ENCODE data around the gene ATG10. TPM values are rescaled to one million over a fixed set of nuclear protein-coding genes. Genes with fewer than 3 reads are reported as not detected.
"Not testable (repeated sequence)": the region's sequence is repeated elsewhere in the genome, so short reads cannot be mapped to it uniquely, and the experiment has no call there.

Gene ATG10
- 6.1 and 7.1 TPM in 2 replicates for total RNA-seq

- Mint-ChIP-seq H3K27me3 (ENCODE audit: insufficient read depth) (no peaks in the 10 kb centered on the region), H3K4me3 (peak within 1 kb of the TSS; percentile 92), H3K9me3 (no peaks in the 10 kb centered on the region), H3K27ac (peak within 1 kb of the TSS; percentile 99), H3K36me3 (ENCODE audit: low read depth) (peaks cover 4% of the 10 kb centered on the region), H3K4me1 (ENCODE audit: low read depth) (peaks cover 33% of the 10 kb centered on the region)
- intact Hi-C loops (cut with micrococcal nuclease), result loop anchor here (1.0 to 10.0 kb wide), 14 partner anchors 121 to 1981 kb away; partner anchors contain the start of genes DHFR, MSH3, MTX3 and RPS23
- DNase-seq (ENCODE audit: low spot score), result peak; percentile 86
Measured at GRCh38 chr5:81971712-81972491, at the start of gene ATG10. Gene ATG10 (plus strand): TSS chr5:81972023. CDS start chr5:81987571, 15,548 bp downstream.

- H3K9me3 Mint-ChIP-seq, result no peaks in the 10 kb centered on the region
- H3K27ac Mint-ChIP-seq, result no peak overlapping the region
- H3K36me3 Mint-ChIP-seq (ENCODE audit: low read depth), result no peaks in the 10 kb centered on the region
- intact Hi-C loops (cut with micrococcal nuclease), result no loop called here
- no peak for DNase-seq (ENCODE audit: low spot score)
- H3K27me3 Mint-ChIP-seq (ENCODE audit: insufficient read depth), result no peaks in the 10 kb centered on the region
- no peak overlapping the region for H3K4me3 Mint-ChIP-seq
- no peaks in the 10 kb centered on the region for H3K4me1 Mint-ChIP-seq (ENCODE audit: low read depth)
Measured at GRCh38 chr5:81922854-81923279, 49.0 kb upstream of the ATG10 start.

- DNase-seq (ENCODE audit: low spot score), result no peak
- no peaks in the 10 kb centered on the region for H3K9me3 Mint-ChIP-seq
- intact Hi-C loops (cut with micrococcal nuclease), result no loop called here
- no peak overlapping the region for H3K4me3 Mint-ChIP-seq
- H3K4me1 Mint-ChIP-seq (ENCODE audit: low read depth), result no peaks in the 10 kb centered on the region
- H3K27ac Mint-ChIP-seq, result no peak overlapping the region
- H3K36me3 Mint-ChIP-seq (ENCODE audit: low read depth), result no peaks in the 10 kb centered on the region
- H3K27me3 Mint-ChIP-seq (ENCODE audit: insufficient read depth), result no peaks in the 10 kb centered on the region
Measured at GRCh38 chr5:81924442-81924841, 47.4 kb upstream of the ATG10 start.

GRCh38 chr5:81925009-81925408, 46.8 kb upstream of the ATG10 start:
- Mint-ChIP-seq H3K9me3 (no peaks in the 10 kb centered on the region), H3K4me3 (no peak overlapping the region), H3K27ac (no peak overlapping the region), H3K4me1 (ENCODE audit: low read depth) (no peaks in the 10 kb centered on the region), H3K27me3 (ENCODE audit: insufficient read depth) (peaks cover 2% of the 10 kb centered on the region), H3K36me3 (ENCODE audit: low read depth) (no peaks in the 10 kb centered on the region)
- intact Hi-C loops (cut with micrococcal nuclease), result no loop called here
- no peak for DNase-seq (ENCODE audit: low spot score)

- Mint-ChIP-seq H3K4me1 (ENCODE audit: low read depth) (no peaks in the 10 kb centered on the region), H3K27ac (no peak overlapping the region), H3K36me3 (ENCODE audit: low read depth) (no peaks in the 10 kb centered on the region), H3K4me3 (no peak overlapping the region), H3K9me3 (no peaks in the 10 kb centered on the region), H3K27me3 (ENCODE audit: insufficient read depth) (peaks cover 2% of the 10 kb centered on the region)
- no peak for DNase-seq (ENCODE audit: low spot score)
- intact Hi-C loops (cut with micrococcal nuclease), result no loop called here
Measured at GRCh38 chr5:81925981-81926380, 45.8 kb upstream of the ATG10 start.

GRCh38 chr5:81936066-81936465, 35.8 kb upstream of the ATG10 start:
- no peaks in the 10 kb centered on the region for H3K4me1 Mint-ChIP-seq (ENCODE audit: low read depth)
- no peak overlapping the region for H3K4me3 Mint-ChIP-seq
- DNase-seq (ENCODE audit: low spot score), result no peak
- H3K27me3 Mint-ChIP-seq (ENCODE audit: insufficient read depth), result peaks cover 2% of the 10 kb centered on the region
- no peaks in the 10 kb centered on the region for H3K36me3 Mint-ChIP-seq (ENCODE audit: low read depth)
- H3K9me3 Mint-ChIP-seq, result peaks cover 2% of the 10 kb centered on the region
- intact Hi-C loops (cut with micrococcal nuclease), result no loop called here
- H3K27ac Mint-ChIP-seq, result no peak overlapping the region

- no peak overlapping the region for H3K4me3 Mint-ChIP-seq
- intact Hi-C loops (cut with micrococcal nuclease), result no loop called here
- no peak overlapping the region for H3K27ac Mint-ChIP-seq
- H3K27me3 Mint-ChIP-seq (ENCODE audit: insufficient read depth), result peaks cover 2% of the 10 kb centered on the region
- no peaks in the 10 kb centered on the region for H3K4me1 Mint-ChIP-seq (ENCODE audit: low read depth)
- DNase-seq (ENCODE audit: low spot score), result no peak
- no peaks in the 10 kb centered on the region for H3K36me3 Mint-ChIP-seq (ENCODE audit: low read depth)
- H3K9me3 Mint-ChIP-seq, result peaks cover 7% of the 10 kb centered on the region
Measured at GRCh38 chr5:81936750-81937149, 35.1 kb upstream of the ATG10 start.

- intact Hi-C loops (cut with micrococcal nuclease), result no loop called here
- no peak for DNase-seq (ENCODE audit: low spot score)
- Mint-ChIP-seq H3K27me3 (ENCODE audit: insufficient read depth) (no peaks in the 10 kb centered on the region), H3K9me3 (peaks cover 22% of the 10 kb centered on the region), H3K4me1 (ENCODE audit: low read depth) (no peaks in the 10 kb centered on the region), H3K27ac (no peak overlapping the region), H3K4me3 (no peak overlapping the region), H3K36me3 (ENCODE audit: low read depth) (no peaks in the 10 kb centered on the region)
Measured at GRCh38 chr5:81942746-81943145, 29.1 kb upstream of the ATG10 start.

- Mint-ChIP-seq H3K4me3 (no peak overlapping the region), H3K36me3 (ENCODE audit: low read depth) (no peaks in the 10 kb centered on the region), H3K27me3 (ENCODE audit: insufficient read depth) (peaks cover 2% of the 10 kb centered on the region), H3K27ac (no peak overlapping the region), H3K9me3 (peaks cover 3% of the 10 kb centered on the region), H3K4me1 (ENCODE audit: low read depth) (no peaks in the 10 kb centered on the region)
- no peak for DNase-seq (ENCODE audit: low spot score)
- intact Hi-C loops (cut with micrococcal nuclease), result no loop called here
Measured at GRCh38 chr5:81948349-81948748, 23.5 kb upstream of the ATG10 start.

GRCh38 chr5:81949462-81949861, 22.4 kb upstream of the ATG10 start:
- no peaks in the 10 kb centered on the region for H3K36me3 Mint-ChIP-seq (ENCODE audit: low read depth)
- H3K4me3 Mint-ChIP-seq, result no peak overlapping the region
- DNase-seq (ENCODE audit: low spot score), result no peak
- peaks cover 2% of the 10 kb centered on the region for H3K27me3 Mint-ChIP-seq (ENCODE audit: insufficient read depth)
- H3K4me1 Mint-ChIP-seq (ENCODE audit: low read depth), result no peaks in the 10 kb centered on the region
- intact Hi-C loops (cut with micrococcal nuclease), result no loop called here
- H3K27ac Mint-ChIP-seq, result no peak overlapping the region
- H3K9me3 Mint-ChIP-seq, result peaks cover 3% of the 10 kb centered on the region

- intact Hi-C loops (cut with micrococcal nuclease), result no loop called here
- DNase-seq (ENCODE audit: low spot score), result no peak
- H3K4me3 Mint-ChIP-seq, result no peak overlapping the region
- H3K9me3 Mint-ChIP-seq, result no peaks in the 10 kb centered on the region
- H3K27me3 Mint-ChIP-seq (ENCODE audit: insufficient read depth), result peaks cover 2% of the 10 kb centered on the region
- no peak overlapping the region for H3K27ac Mint-ChIP-seq
- H3K4me1 Mint-ChIP-seq (ENCODE audit: low read depth), result no peaks in the 10 kb centered on the region
- H3K36me3 Mint-ChIP-seq (ENCODE audit: low read depth), result no peaks in the 10 kb centered on the region
Measured at GRCh38 chr5:81950996-81951395, 20.8 kb upstream of the ATG10 start.

GRCh38 chr5:81954796-81955195, 17.0 kb upstream of the ATG10 start:
- H3K27me3 Mint-ChIP-seq (ENCODE audit: insufficient read depth); H3K27ac Mint-ChIP-seq; H3K4me3 Mint-ChIP-seq; DNase-seq (ENCODE audit: low spot score); H3K36me3 Mint-ChIP-seq (ENCODE audit: low read depth); intact Hi-C loops (cut with micrococcal nuclease); H3K4me1 Mint-ChIP-seq (ENCODE audit: low read depth); H3K9me3 Mint-ChIP-seq: not testable (repeated sequence)

GRCh38 chr5:81958129-81958528, 13.7 kb upstream of the ATG10 start:
- H3K4me1 Mint-ChIP-seq (ENCODE audit: low read depth); H3K27ac Mint-ChIP-seq; intact Hi-C loops (cut with micrococcal nuclease); H3K9me3 Mint-ChIP-seq; DNase-seq (ENCODE audit: low spot score); H3K4me3 Mint-ChIP-seq; H3K36me3 Mint-ChIP-seq (ENCODE audit: low read depth); H3K27me3 Mint-ChIP-seq (ENCODE audit: insufficient read depth): not testable (repeated sequence)

All from activated T-helper 1 cell treated with anti-CD3 and anti-CD28 coated beads, Interleukin-12 subunit alpha, Interleukin-12 subunit beta, Interleukin-2, Interleukin-4 antibody, amounts not matched to agents 30 ng/mL and 10 ng/mL and 1 ng/mL, durations not matched to agents 14 hours and 24 hours and 36 hours (primary cell).